GM18508 (cell line): ENCODE results near the gene IFNE.

Experiments used
- ATAC-seq: cut with Tn5 transposase; IDR thresholded peaks from one replicate; pipeline ENCODE4 v1.9.1; 2021; ENCODE audit warnings: moderate number of reproducible peaks; ENCODE audit not compliant: insufficient read depth, unreplicated experiment

The IFNE gene, protein sequence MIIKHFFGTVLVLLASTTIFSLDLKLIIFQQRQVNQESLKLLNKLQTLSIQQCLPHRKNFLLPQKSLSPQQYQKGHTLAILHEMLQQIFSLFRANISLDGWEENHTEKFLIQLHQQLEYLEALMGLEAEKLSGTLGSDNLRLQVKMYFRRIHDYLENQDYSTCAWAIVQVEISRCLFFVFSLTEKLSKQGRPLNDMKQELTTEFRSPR

GRCh38 chr9:21482213-21482612 lies at the start of gene IFNE:
Gene IFNE, minus strand, starts transcription at chr9:21482313. Its CDS starts 619 bp downstream, at chr9:21481694.
- ATAC-seq = no peak

GRCh38 chr9:21528123-21528808 lies 46.2 kb upstream of the IFNE start:
- ATAC-seq = no peak

DNA sequence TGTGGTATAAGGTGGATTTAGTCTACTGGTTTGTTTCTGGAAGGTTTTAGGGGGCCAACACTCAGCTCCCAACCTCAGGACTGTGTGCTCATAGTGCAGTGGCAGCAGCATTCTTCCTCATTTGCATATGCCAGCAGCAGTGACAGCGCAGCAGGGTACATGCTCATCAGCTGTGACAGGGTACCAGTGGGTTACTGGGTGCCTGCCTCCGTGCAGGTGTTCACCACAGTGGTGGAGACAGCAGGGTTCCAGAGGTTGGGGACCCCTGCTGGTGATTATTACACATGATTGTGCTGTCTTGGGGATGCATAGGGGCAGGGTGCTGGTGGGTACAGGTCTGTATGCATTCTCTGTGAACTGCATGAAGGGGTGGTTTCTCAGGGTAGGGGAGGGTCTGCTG lies 45.5 kb upstream of the IFNE start:
- ATAC-seq = no peak

GRCh38 chr9:21525174-21525573 lies 43.1 kb upstream of the IFNE start:
- no peak for ATAC-seq

- ATAC-seq = no peak
Measured at GRCh38 chr9:21524099-21524830, 42.2 kb upstream of the IFNE start.

GRCh38 chr9:21523021-21524014 lies 41.2 kb upstream of the IFNE start:
- no peak for ATAC-seq

- no peak for ATAC-seq
Measured at GRCh38 chr9:21522348-21522747, 40.2 kb upstream of the IFNE start.

GRCh38 chr9:21521448-21521847 lies 39.3 kb upstream of the IFNE start:
- no peak for ATAC-seq

GRCh38 chr9:21520501-21521228 lies 38.6 kb upstream of the IFNE start:
- ATAC-seq = no peak

DNA sequence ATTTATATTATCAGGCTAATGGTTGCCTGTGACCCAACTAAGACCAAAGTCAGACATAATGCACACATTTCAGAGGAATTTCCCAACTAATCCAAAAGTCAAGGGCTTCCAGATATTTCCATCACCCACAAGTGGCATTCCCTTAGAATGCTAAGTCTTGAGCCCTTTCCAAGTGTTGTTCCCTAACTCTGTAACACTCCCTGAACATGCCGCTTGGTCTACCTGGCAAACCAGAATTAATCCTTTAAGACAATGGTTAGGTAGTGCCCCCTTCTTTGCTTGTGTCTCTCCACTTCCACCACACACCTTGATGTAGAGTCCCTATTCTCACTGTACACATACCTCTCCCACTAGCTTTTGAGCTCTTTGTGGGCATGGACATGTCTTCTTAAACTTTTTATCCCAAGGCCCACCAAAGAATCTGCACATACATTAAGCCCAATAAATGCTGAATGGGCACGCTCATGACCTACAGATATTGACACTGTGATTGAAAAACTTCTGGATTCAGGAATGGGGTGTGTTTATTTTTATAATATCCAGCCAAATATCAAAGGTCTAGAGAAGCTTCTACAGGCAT lies 37.8 kb upstream of the IFNE start:
- no peak for ATAC-seq

- no peak for ATAC-seq
Measured at GRCh38 chr9:21516796-21517195, 34.7 kb upstream of the IFNE start.

DNA sequence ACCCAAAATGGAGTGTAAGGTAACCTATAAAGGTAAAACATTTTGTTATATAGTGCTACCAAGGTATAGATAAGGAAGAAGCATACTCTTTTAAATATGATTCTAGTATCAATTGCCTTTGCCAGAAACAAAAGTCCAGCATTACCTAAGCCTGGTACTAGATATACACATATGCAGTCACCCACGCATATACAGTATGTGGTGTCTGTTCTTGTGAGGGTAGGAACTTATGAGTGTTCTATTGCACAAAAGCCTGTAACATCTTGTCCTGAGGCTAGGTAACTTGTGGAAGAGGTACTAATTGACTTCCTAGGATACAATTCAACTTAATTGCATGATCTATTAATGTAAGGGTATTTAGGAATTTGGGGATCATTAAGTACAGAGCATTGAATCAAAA lies 31.3 kb upstream of the IFNE start:
- no peak for ATAC-seq

GRCh38 chr9:21510806-21511205 lies 28.7 kb upstream of the IFNE start:
- no peak for ATAC-seq

GRCh38 chr9:21507483-21507790 lies 25.3 kb upstream of the IFNE start:
- ATAC-seq = no peak

GRCh38 chr9:21506626-21507482 lies 24.7 kb upstream of the IFNE start:
- no peak for ATAC-seq

GRCh38 chr9:21505425-21506179 lies 23.5 kb upstream of the IFNE start:
- no peak for ATAC-seq

- no peak for ATAC-seq
Measured at GRCh38 chr9:21504894-21505293, 22.8 kb upstream of the IFNE start.

- no peak for ATAC-seq
Measured at GRCh38 chr9:21504113-21504512, 22.0 kb upstream of the IFNE start.
